MM.1S (cell line): ENCODE measurements around the gene CABLES2.

Experiments used
- DNase-seq: peaks from one replicate; pipeline ENCODE4 v3.0.0-alpha.2; 2015
- H2AFZ ChIP-seq: fragments of 300-600 bp; sonication (generic); 2 replicates; pipeline ENCODE4 v1.6.0; 2016; ENCODE audit warnings: antibody characterized with exemption, low read length
- H3F3A ChIP-seq: fragments of 300-600 bp; sonication (generic); 2 replicates; pipeline ENCODE4 v1.6.1; 2016; ENCODE audit warnings: mild to moderate bottlenecking, antibody characterized with exemption, low read length, moderate library complexity, mixed read lengths; ENCODE audit not compliant: insufficient read depth
- H3K27ac ChIP-seq: fragments of 300-600 bp; sonication (generic); 2 replicates; pipeline ENCODE4 v1.5.1; 2016; ENCODE audit warnings: mild to moderate bottlenecking, low read length
- H3K27me3 ChIP-seq: fragments of 300-600 bp; sonication (generic); replicated peaks from 2 replicates; pipeline ENCODE4 v1.6.0; 2016; ENCODE audit warnings: low read length; ENCODE audit not compliant: insufficient read depth
- H3K36me3 ChIP-seq: fragments of 300-600 bp; sonication (generic); replicated peaks from 2 replicates; pipeline ENCODE4 v1.6.1; 2016; ENCODE audit warnings: mild to moderate bottlenecking, low read length, mixed read lengths; ENCODE audit not compliant: insufficient read depth
- H3K4me1 ChIP-seq: fragments of 300-600 bp; sonication (generic); 2 replicates; pipeline ENCODE4 v1.6.1; 2016; ENCODE audit warnings: low read length, mixed read lengths
- H3K4me2 ChIP-seq: fragments of 300-600 bp; sonication (generic); 2 replicates; pipeline ENCODE4 v1.6.0; 2016; ENCODE audit warnings: low read depth, low read length
- H3K4me3 ChIP-seq: fragments of 300-600 bp; sonication (generic); 2 replicates; pipeline ENCODE4 v1.5.1; 2016; ENCODE audit warnings: low read length, mixed read lengths
- H3K79me2 ChIP-seq: fragments of 300-600 bp; sonication (generic); 2 replicates; pipeline ENCODE4 v1.6.1; 2016; ENCODE audit warnings: mixed run types, low read length, mixed read lengths
- H3K9ac ChIP-seq: fragments of 300-600 bp; sonication (generic); 2 replicates; pipeline ENCODE4 v1.6.1; 2016; ENCODE audit warnings: low read length, mixed read lengths
- H3K9me2 ChIP-seq: fragments of 300-600 bp; sonication (generic); replicated peaks from 2 replicates; pipeline ENCODE4 v1.6.1; 2016; ENCODE audit warnings: mild to moderate bottlenecking, low read length, mixed read lengths; ENCODE audit not compliant: insufficient read depth
- H3K9me3 ChIP-seq: fragments of 300-600 bp; sonication (generic); replicated peaks from 2 replicates; pipeline ENCODE4 v1.6.1; 2016; ENCODE audit warnings: mild to moderate bottlenecking, low read length, mixed read lengths; ENCODE audit not compliant: insufficient read depth
- H4K20me1 ChIP-seq: fragments of 300-600 bp; sonication (generic); 2 replicates; pipeline ENCODE4 v1.6.1; 2016; ENCODE audit warnings: mild to moderate bottlenecking, low read length, moderate library complexity, mixed read lengths; ENCODE audit not compliant: insufficient read depth
- EZH2 ChIP-seq: fragments of 300-600 bp; sonication (generic); optimal IDR thresholded peaks from 2 replicates; pipeline ENCODE3; 2017; ENCODE audit warnings: low read depth, mild to moderate bottlenecking, antibody characterized with exemption, low read length, mixed read lengths
- EZH2phosphoT487 ChIP-seq: fragments of 300-600 bp; sonication (generic); IDR thresholded peaks from 2 replicates; pipeline ENCODE4 v1.6.1; 2018; ENCODE audit warnings: antibody characterized with exemption, low read length
- TF ChIP-seq, protein P1 (sequence below): fragments of 300-600 bp; sonication (generic); IDR thresholded peaks from 2 replicates; pipeline ENCODE4 v1.5.1; 2016; ENCODE audit warnings: antibody characterized with exemption, low read length, mixed read lengths

The CABLES2 gene

DNA sequence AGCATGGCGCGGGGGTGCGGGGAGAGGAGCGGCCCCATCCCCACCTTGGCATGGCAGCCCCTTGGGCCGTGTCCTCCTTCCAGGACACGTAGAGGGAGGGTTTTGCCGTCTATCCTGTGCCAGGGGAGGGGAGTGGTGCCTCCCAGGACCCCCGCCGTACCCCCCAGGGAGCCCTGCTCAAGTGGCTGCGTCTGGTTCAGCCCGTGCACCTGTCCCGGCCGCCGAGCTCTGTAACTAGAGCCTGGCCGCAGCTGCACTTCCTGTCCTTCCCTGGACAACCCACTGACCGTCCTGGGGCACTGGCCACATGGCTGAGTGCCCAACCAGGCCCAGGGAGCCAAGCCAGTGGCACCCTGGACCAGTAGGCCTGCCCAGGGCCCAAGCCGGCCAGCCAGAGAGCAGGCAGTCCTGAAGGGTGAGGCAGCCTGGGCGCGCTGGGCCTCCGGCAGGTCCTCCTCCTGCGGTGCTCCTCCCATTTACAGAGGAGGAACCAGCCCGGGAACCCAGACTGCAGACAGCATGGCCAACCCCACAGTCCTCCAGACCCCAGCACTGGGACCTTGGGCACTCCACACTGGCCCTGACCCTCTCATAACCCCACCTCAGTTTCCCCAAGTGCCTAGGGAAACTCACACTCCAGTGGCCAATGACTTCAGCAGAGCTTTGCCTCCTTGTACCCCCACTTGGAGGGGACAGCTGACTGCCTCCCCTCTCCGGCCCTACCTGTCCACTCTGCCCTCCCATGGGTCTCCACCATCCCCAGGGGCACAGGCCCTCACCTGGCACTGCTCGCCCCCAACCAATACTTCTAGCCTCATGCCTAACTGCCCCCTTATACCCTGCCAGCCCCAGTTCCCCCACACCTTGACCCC, 48.7 kb downstream of the CABLES2 start:
- H2AFZ ChIP-seq = no peak overlapping the region
- H3K4me2 ChIP-seq = no peak overlapping the region
- H3K4me1 ChIP-seq = no peaks in the 10 kb centered on the region
- no peaks in the 10 kb centered on the region for H3K9me2 ChIP-seq
- H4K20me1 ChIP-seq = no peaks in the 10 kb centered on the region
- H3K27ac ChIP-seq = no peak overlapping the region
- no peaks in the 10 kb centered on the region for H3K36me3 ChIP-seq
- peaks cover 45% of the 10 kb centered on the region for H3K79me2 ChIP-seq
- TF ChIP-seq, protein P1, sequence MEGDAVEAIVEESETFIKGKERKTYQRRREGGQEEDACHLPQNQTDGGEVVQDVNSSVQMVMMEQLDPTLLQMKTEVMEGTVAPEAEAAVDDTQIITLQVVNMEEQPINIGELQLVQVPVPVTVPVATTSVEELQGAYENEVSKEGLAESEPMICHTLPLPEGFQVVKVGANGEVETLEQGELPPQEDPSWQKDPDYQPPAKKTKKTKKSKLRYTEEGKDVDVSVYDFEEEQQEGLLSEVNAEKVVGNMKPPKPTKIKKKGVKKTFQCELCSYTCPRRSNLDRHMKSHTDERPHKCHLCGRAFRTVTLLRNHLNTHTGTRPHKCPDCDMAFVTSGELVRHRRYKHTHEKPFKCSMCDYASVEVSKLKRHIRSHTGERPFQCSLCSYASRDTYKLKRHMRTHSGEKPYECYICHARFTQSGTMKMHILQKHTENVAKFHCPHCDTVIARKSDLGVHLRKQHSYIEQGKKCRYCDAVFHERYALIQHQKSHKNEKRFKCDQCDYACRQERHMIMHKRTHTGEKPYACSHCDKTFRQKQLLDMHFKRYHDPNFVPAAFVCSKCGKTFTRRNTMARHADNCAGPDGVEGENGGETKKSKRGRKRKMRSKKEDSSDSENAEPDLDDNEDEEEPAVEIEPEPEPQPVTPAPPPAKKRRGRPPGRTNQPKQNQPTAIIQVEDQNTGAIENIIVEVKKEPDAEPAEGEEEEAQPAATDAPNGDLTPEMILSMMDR = no peak
- TF ChIP-seq EZH2 (no peak), EZH2phosphoT487 (no peak)
- H3K9ac ChIP-seq = no peak overlapping the region
- H3K27me3 ChIP-seq = no peaks in the 10 kb centered on the region
- no peak for DNase-seq
- H3F3A ChIP-seq = no peaks in the 10 kb centered on the region
- no peaks in the 10 kb centered on the region for H3K9me3 ChIP-seq
- H3K4me3 ChIP-seq = no peak overlapping the region

DNA sequence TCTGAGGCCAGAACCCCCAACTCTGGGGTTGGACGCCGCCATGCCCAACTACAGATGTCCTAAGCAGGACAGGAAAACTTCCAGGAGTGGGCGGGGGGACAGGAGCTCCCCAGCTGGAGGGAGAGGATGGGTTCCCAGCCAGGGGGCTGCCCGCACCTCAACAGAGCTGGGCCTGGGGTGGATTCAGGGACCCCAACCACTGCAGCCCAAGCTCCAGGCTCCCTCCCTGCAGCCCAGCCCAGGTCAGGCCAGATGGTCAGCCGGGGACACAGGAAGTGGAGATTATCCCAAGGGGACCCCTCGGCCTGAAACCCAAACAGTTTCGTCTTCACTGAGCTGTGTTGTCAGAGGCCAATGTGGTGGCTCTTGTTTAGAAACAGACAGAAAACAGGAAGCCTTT, 49.4 kb downstream of the CABLES2 start:
- H3K36me3 ChIP-seq = no peaks in the 10 kb centered on the region
- no peak overlapping the region for H2AFZ ChIP-seq
- TF ChIP-seq, protein P1 = no peak
- no peak for TF ChIP-seq EZH2
- TF ChIP-seq EZH2phosphoT487 = no peak
- H3K27me3 ChIP-seq = no peaks in the 10 kb centered on the region
- no peaks in the 10 kb centered on the region for H3K9me2 ChIP-seq
- DNase-seq = no peak
- no peak overlapping the region for H3K4me3 ChIP-seq
- no peaks in the 10 kb centered on the region for H3F3A ChIP-seq
- H3K79me2 ChIP-seq = peaks cover 39% of the 10 kb centered on the region
- no peak overlapping the region for H3K9ac ChIP-seq
- H3K4me1 ChIP-seq = no peaks in the 10 kb centered on the region
- H3K4me2 ChIP-seq = no peak overlapping the region
- no peaks in the 10 kb centered on the region for H4K20me1 ChIP-seq
- no peaks in the 10 kb centered on the region for H3K9me3 ChIP-seq
- H3K27ac ChIP-seq = no peak overlapping the region

GRCh38 chr20:62357187-62357667, 49.9 kb downstream of the CABLES2 start:
- TF ChIP-seq, protein P1 = no peak
- TF ChIP-seq EZH2 (no peak), EZH2phosphoT487 (no peak)
- Histone ChIP-seq H3K36me3 (no peaks in the 10 kb centered on the region), H3K4me2 (no peak overlapping the region), H3K27me3 (no peaks in the 10 kb centered on the region), H3K9ac (no peak overlapping the region), H2AFZ (no peak overlapping the region), H3K79me2 (peaks cover 34% of the 10 kb centered on the region), H3K9me2 (no peaks in the 10 kb centered on the region), H4K20me1 (no peaks in the 10 kb centered on the region), H3K4me3 (no peak overlapping the region), H3K4me1 (no peaks in the 10 kb centered on the region), H3K9me3 (no peaks in the 10 kb centered on the region), H3K27ac (no peak overlapping the region), H3F3A (no peaks in the 10 kb centered on the region)
- no peak for DNase-seq
